CD4-positive, alpha-beta T cell treated with Interleukin-1 beta for 1 hour (primary cell): Measurements from ENCODE around the gene GPR160.
"Not testable (repeated sequence)": the region's sequence is repeated elsewhere in the genome, so short reads cannot be mapped to it uniquely, and the experiment has no call there.

ENCODE experiments used
- DNase-seq, 2 donors: peaks; one replicate each; pipeline ENCODE4 v3.0.0-alpha.2; 2020 to 2022

Gene GPR160, protein sequence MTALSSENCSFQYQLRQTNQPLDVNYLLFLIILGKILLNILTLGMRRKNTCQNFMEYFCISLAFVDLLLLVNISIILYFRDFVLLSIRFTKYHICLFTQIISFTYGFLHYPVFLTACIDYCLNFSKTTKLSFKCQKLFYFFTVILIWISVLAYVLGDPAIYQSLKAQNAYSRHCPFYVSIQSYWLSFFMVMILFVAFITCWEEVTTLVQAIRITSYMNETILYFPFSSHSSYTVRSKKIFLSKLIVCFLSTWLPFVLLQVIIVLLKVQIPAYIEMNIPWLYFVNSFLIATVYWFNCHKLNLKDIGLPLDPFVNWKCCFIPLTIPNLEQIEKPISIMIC

DNA sequence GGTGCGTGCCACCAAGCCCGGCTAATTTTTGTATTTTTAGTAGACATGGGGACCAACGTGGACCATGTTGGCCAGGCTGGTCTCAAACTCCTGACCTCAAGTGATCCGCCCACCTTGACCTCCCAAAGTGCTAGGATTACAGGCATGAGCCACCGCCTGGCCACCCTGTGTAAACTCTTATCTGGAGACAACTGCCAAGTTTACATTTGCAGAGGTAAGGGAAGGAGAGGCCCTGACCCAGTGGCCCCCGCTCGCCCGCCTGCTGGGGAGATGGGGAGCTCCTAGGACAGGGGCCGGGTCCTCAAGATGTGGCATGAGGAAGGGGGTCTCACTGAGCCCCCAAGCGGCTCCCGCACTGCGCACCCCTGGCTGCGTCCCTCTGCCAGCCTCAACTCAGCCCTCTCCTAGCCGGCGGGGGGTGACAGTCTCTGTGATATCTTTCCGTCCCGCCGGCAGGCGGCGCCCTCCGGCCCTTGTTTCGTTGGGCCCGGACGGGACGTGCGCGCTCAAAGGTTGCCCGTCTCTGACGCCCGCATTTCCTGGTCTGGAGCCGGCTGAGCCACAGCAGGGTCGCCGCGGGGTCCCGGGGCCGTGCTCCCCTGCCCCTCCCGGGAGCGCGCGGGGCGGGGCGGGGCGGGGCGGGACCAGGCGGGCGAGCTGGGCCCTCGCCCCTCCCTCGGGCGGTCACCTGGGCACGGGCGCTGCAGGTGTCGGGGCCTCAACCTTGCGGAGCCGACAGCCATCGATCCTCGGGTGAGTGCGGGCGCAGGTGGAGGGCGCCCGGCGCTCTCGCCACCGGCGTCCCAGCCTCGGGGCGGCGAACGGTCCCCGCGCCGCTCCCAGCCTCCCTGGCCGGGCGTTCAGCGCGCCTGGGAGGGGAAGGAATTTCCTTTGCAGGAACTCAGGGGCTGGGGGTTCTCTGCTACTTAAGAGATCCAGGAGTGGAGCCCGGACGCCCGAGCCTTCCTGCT lies at the start of gene GPR160:
GPR160 (plus strand) TSS at position 533 of the 971 bp plus-strand sequence. CDS start 45,978 bp downstream, outside the sequence.
- DNase-seq, result peak; percentile 83 to 85

DNA sequence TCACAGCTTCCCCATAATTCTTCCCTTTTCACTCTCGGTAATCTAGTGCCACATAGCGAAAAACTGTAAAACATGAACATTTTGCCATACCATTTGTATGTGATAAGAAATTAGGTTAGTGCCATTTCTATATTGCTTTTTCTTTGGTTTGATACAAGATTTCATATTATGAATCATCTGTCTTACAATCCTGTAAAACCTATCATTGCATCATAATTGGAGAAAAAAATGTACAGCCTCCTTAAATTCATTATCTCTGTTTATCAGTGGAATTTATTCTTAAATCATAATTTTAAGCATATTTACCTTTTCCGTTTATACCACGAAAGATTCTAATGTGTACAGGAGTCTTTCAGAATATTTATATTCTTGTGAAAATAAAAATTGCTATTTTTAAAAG lies 47.4 kb upstream of the GPR160 start:
- no peak for DNase-seq

DNA sequence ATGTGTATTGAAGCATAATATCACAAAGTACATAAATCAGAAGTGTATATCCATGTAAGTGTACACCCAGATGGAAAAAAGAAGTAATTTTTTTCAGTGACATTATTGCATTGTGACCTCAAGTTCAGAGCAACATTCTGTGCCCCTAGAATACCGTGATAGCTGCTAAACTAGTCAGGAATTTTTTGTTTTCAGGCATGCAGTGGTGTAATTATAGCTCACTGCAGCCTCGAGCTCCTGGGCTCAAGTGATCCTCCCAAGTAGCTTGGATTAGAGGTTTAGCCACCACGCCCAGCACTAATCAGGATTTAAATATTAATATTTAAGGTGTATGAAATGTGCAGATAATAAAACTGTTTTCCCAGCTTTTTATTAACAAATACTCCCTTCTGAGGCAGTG lies 45.6 kb upstream of the GPR160 start:
- DNase-seq, result no peak

DNA sequence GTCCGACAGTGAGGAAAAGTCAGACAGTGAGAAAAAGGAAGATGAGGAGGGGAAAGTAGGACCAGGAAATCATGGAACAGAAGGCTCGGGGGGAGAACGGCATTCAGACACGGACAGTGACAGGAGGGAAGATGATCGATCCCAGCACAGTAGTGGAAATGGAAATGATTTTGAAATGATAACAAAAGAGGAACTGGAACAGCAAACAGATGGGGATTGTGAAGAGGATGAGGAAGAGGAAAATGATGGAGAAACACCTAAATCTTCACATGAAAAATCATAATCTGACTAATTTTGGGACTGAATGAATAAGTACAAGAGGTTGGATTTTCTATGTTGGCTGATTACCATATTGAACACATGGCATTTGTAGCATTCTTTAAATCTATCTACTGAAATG lies 45.0 kb upstream of the GPR160 start:
- no peak for DNase-seq

DNA sequence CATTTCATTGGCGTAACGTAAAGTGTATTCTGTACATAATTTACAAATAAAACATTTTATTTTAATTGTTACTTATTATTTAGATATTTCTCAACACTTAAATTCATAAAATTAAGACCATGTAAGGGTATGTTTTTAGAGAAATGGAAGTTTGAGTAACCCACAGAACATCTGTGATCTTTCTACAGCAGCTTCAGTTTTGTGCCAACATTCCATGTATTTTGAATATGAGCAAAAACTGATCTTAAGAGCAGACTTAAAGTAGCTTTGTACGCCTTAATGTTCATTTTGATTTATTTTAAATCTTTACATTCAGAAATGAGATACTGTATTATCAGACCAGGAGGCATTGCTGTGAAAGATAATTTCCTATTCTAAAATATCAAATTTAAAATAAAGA lies 44.0 kb upstream of the GPR160 start:
- DNase-seq, result no peak

DNA sequence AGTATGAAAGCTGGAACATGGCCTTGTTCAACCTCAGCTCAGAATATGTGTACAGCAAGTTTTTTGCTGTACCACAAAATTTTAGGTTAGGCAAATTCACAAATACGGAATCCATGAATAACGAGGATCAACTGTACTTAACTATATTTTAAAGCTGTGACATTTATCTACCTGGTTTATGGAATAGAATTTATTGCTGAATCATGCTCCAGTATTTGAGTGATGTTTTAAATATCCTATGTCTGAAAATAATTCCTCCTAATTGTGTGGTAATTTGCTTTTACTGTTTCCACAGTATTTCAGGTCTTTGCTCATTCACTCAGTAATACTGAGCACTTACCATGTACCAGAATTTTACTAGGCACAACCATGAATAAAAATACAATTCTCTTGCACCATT lies 41.7 kb upstream of the GPR160 start:
- no peak for DNase-seq

DNA sequence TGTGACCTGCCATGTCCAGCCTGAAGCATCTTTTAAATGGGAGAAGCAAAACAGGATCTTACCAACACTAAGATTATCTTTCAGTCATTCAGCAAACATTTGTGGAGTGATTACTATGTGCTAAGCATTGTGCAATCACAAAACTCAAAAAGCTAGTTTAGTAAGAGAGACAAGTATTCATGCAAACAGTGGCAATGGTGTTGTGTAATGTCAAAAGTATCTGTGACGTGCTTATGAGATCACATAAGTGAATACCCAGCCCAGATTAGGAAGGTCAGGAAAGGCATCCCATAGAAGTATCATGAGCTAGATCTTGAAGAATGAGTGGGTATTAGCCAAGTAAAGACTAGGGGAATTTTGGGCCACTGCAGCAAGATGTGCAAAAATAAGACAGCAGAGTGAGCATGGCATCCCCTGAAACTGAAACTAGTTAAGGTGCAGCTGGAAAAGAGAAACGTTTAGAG lies 39.1 kb upstream of the GPR160 start:
- no peak for DNase-seq

DNA sequence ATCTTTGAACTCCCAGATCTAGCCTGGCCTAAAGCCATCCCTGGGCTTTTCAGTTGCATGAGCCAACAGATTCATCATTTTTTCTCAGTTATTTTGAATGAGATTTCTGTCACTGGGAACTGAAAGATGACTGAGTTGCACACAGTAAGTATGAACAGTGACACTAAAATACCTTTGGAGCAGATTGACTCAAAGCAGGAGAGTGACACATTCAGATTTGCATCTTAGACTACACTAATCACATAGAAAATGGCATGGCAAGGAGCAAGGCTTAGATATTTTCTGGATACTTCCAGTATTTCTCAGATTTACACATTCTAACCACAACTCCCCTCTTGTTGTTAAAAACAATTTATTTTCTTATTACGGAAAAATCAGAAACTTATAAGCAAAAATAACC lies 38.4 kb upstream of the GPR160 start:
- no peak for DNase-seq

DNA sequence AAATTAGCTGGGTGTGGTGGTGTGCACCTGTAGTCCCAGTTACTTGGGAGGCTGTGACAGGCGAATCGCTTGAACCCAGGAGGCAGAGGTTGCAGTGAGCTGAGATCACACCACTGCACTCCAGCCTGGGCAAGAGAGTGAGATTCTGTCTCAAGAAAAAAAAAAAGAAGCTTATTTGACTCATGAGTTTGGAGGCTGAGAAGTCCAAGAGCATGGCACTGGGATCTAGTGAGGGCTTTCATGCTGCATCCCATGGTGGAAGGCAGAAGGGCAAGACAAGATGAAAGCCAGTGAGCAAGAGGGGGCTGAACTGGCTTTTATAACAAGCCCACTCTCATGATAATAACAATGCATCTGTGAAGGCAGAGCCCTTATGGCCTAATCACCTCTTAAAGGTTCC lies 37.7 kb upstream of the GPR160 start:
- DNase-seq, result no peak

DNA sequence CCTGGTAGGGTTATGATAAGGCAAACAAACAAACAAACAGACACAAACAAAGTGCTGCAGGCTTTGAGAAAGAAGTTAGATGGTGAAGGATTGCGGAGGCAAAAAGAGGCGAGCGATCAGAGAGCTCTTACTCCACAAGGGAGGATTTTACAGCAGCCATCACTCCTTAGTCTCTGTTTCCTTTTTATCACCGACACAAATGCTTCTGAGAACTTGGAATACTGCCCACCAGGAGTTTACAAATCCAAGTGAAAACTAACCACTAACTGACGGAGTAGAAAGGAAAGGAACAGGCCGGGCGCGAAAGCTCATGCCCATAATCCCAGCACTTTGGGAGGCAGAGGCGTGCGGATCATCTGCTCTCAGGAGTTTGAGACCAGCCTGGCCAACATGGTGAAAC lies 35.6 kb upstream of the GPR160 start:
- no peak for DNase-seq

DNA sequence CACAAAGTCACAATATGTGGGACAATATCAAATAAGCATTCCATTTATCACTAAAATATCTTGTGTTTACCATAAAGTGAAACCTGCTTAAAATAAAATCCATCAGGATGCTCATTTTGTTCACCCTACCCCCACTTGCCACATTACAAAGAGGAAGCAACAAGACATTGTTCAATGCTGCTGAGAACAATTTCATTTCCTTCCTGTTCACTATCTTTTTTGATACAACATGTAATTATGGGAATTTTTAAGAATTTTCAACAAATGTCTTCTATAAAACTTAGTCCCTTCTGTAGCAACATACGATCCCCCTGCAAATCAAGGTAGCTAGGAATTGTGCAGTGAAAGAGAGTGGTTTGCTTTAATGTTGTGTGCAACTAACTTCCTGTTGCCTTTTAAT lies 34.9 kb upstream of the GPR160 start:
- no peak for DNase-seq

DNA sequence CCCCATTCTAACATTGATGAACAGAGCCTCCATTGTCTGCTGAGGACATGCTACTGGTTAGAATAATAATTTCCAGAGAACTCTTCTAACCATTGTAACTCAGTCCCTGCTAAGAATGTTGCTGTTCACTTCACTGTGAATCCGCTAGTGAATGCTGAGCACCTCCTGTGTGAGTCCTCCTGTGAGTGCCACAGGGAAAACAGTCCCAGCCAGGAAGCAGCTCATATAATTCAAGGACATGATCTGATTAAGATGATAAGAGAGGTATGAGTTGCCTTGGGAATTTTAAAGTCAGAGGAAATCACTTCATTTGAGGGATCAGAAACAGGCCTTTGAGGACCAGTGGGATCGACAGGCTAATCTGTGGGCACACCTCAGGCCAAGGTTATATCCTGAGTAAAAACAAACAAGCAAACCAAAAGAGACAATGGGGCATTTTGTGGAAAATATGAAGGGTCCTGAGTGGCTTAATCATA lies 33.9 kb upstream of the GPR160 start:
- DNase-seq, result no peak

DNA sequence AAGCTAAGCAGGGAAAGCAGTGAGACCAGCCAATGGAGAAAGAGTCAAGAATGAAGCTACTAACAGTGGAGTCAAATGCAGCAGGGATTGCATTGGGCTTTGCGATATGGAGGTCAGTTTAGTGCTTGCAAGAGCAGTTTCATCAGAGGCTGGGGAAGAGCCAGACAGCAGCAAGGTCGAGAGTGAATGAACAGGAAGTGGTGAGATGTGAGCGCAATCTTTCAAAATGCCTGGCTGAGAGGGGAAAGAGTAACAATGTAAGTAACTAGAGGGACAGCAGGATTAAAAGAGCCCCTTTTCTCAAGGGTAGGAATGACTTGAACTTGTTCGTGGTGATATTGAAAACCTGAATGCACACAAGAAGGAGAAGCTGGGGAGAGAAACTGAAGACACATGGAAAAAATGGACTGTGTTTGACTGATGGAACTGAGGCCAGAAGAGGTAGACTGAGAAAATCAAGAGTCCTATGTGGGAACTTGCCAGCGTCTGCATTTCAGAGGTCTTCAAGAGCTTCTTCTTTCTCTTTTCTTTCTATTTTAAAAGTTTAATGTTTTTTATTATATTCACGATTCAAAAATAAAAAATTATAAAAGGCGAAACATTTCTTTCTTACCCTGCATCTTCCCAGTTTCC lies 30.6 kb upstream of the GPR160 start:
- DNase-seq, result peak; percentile 28 to 38

DNA sequence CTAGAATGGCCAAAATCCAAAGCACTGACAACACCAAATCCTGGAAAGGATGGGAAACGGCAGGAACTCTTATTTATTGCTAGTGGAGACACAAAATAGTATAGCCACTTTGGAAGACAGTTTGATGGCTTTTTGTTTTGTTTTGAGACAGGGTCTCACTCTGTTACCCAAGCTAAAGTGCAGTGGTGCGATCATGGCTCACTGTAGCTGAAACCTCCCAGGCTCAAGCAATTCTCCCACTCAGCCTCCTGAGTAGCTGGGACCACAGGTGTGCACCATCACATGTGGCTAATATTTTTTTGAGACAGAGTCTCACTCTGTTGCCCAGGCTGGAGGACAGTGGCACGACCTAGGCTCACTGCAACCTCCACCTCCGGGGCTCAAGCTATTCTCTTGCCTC lies 27.3 kb upstream of the GPR160 start:
- DNase-seq, result no peak

DNA sequence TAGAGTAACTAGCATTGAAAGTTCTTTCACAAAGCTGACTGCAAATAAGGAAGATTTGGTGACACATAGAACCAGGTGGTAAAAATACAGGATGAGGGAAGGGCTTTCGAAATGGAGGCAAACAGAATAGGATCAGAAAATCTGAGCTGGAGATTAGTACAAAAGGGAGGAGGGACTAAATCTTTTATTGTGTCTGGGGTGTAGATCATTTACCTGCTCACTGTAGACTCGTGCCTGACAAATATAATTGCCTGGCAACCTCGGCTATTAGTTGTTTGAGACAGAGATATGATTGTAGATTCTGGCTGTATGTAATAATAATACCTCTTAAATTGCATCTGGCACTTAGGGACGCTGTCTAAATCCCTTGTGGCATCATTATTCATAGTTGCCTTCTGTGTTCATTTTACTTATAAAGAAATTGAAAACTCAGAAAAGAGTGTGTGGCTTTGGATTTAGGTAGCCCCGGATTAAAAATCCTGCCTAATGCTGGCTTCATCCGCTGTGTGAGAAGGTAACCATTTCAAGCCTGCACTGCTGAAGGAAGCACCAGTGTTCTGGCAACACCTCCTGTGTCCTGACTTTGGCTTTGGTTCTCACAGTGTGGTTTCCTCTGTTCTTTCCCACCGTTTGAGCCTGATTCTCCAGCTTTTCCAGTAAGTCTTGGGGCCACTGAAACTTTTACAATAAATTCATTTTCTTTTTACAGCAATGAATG lies 25.0 kb upstream of the GPR160 start:
- no peak for DNase-seq

DNA sequence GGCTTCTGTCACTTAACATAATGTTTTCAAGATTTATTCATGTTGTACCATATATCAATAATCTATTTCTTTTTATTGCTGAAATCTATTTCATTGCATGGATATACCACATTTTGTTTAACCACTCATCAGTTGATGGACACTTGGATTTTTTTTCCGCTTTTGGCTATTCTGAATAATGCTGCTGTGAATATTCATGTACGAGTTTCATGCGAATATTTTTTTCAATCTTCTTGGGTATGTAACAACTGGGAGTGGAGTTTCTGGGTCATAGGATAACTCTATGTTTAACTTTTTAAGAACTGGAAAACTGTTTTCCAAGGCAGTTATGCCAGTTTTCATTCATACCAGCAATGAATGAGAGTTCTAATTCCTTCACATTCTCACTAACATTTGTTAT lies 21.7 kb upstream of the GPR160 start:
- DNase-seq, result no peak

DNA sequence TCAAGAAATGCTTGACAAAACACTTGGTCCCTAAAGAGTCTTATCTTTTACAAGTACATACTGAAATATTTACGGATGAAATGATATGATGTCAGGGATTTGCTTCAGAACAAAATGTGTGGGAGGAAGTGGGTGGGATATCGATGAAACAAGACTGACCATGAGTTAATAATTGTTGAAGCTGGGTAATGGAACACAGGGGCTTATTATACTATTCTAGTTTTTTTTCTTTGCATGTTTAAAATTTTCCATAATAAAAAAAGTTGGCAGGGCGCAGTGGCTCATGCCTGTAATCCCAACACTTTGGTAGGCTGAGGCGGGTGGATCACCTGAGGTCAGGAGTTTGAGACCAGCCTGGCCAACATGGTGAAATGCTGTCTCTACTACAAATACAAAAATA lies 18.5 kb upstream of the GPR160 start:
- not testable (repeated sequence) for DNase-seq

DNA sequence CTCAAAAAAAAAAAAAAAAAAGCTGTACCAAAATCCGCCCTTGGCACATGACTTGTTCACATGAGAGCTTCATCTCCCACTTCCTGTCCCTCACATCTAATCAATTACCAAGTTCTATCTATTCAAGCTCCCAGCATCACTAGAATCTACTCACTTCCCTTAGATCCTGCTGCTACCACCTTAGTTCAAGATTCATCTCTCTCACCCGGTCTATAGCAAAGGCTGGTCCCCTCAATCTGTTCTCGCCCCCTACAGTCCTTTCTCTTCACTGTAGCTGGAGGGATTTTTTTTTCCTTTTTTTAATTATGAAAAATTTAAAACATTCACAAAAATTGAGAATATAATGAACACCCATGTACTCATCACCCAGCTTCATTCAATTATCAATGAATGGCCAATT lies 16.7 kb upstream of the GPR160 start:
- no peak for DNase-seq

DNA sequence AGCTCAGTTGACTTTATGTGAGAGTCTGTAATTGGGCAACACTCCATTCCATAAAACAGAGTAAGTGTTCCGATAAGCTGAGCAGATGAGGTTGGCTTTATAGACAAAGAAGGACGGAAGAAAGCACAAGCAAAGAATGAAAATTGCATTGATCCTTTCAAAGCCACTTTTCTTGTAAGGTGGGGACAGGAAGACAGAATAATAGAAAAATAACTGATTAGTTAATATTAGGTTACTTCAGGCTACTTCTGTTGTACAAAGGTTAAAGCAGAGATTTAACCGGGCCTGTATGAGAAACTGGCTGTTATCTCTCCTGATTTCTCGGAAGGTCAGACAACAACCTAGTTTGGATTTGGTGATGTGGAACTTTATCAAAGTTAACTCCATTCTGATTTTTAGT lies 15.5 kb upstream of the GPR160 start:
- DNase-seq, result no peak

DNA sequence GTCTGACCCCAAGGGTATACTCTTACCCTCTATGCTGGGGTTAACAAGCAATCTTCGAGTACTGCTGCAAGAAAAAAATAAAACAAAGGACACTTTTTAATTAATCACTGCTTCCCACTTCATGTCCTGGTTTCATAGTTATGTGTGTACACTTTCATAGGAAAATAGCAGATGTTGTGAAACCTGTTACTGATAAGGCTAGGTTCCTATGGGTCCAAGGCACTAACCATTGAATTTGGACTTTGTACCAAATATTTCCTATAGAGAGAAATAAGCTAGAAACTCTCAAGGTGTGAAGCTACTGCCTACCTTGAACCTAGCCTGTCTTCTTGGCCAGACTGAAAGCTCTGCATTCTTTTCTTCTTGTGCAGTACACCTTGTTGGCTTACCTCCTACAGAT lies 14.6 kb upstream of the GPR160 start:
- DNase-seq, result no peak

DNA sequence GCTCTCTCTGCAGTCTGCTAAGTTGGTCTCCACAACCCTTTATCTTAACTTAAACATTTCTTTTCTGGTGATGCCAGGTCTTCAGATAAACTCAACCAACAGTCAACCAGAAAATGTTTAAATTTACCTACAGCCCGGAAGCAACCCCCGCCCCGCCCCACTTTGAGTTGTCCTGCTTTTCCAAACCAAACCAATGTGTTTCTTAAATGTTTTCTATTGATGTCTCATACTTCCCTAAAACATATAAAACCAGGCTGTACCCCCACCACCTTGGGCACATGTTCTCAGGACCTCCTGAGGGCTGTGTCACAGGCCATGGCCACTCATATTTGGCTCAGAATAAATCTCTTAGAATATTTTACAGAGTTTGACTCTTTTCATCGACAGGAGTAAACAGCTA lies 13.2 kb upstream of the GPR160 start:
- DNase-seq, result no peak

DNA sequence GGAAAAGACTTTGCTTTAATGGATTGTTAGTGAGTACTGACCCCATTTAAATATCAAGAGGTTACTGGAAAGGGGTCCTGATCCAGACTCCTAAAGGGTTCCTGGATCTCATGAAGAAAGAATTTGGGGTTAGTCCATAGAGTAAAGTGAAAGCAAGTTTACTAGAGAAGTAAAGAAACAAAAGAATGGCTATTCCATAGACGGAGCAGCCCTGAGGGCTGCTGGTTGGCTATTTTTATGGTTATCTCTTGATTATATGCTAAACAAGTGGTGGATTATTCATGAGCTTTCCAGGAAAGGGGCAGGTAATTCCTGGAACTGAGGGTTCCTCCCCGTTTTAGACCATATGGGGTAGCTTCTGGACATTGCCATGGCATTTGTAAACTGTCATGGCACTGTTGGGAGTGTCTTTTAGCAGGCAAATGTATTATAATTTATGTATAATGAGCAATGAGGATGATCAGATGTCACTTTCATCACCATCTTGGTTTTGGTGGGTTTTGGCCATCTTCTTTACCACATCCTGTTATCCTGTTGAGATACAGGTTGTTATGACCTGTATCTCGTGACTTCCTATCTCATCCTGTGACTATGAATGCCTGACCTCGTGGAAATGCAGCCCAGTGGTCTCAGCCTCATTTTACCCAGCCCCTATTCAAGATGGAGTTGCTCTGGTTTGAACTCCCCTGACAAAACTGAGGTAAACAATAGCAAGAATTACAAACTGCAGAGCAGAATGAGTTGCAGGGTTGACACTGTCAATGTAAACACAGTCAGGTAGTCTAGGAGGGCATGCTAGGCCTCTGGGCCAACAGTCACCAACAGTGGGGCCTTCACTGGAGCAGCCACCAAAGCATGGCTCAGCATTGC lies 10.3 kb upstream of the GPR160 start:
- no peak for DNase-seq
